Mesendoderm (in vitro differentiated cells): ENCODE results near the gene HAPLN1. TPM values are rescaled to one million over a fixed set of nuclear protein-coding genes. Genes with fewer than 3 reads are reported as not detected.

ENCODE experiments used
- DNase-seq: peaks from one replicate; pipeline ENCODE4 v3.0.0; 2013
- H2AK5ac ChIP-seq: 2 replicates; pipeline ENCODE4 v1.6.1; 2013; ENCODE audit warnings: low read length, inconsistent platforms
- H2BK120ac ChIP-seq: 2 replicates; pipeline ENCODE4 v1.6.1; 2013; ENCODE audit warnings: low read depth, mild to moderate bottlenecking, low read length, moderate library complexity, mixed read lengths
- H2BK15ac ChIP-seq: replicated peaks from 2 replicates; pipeline ENCODE4 v1.6.1; 2013; ENCODE audit warnings: low read depth, mild to moderate bottlenecking, moderate library complexity
- H2BK5ac ChIP-seq: 2 replicates; pipeline ENCODE4 v1.6.1; 2013; ENCODE audit warnings: low read length, inconsistent platforms
- H3K18ac ChIP-seq: 2 replicates; pipeline ENCODE4 v1.6.1; 2013; ENCODE audit warnings: mild to moderate bottlenecking, low read length, mixed read lengths
- H3K23ac ChIP-seq: one replicate; pipeline ENCODE4 v1.6.1; 2013; ENCODE audit warnings: low read length
- H3K27ac ChIP-seq: 2 replicates; pipeline ENCODE4 v1.5.1; 2013; ENCODE audit warnings: low read depth, mild to moderate bottlenecking, inconsistent platforms, low read length, moderate library complexity
- H3K27me3 ChIP-seq: 2 replicates; pipeline ENCODE4 v1.6.1; 2013; ENCODE audit warnings: low read length, control low read depth, mild to moderate bottlenecking, inconsistent platforms; ENCODE audit not compliant: insufficient read depth, poor library complexity
- H3K36me3 ChIP-seq: 2 replicates; pipeline ENCODE4 v1.6.1; 2013; ENCODE audit warnings: low read length, inconsistent platforms; ENCODE audit not compliant: control insufficient read depth, insufficient read depth
- H3K4ac ChIP-seq: one replicate; pipeline ENCODE4 v1.6.1; 2013; ENCODE audit warnings: low read depth, mild to moderate bottlenecking, low read length, moderate library complexity
- H3K4me1 ChIP-seq: 2 replicates; pipeline ENCODE4 v1.6.1; 2013; ENCODE audit warnings: low read depth, low read length, inconsistent platforms; ENCODE audit not compliant: control insufficient read depth
- H3K4me2 ChIP-seq: 2 replicates; pipeline ENCODE4 v1.6.1; 2013; ENCODE audit warnings: low read length
- H3K4me3 ChIP-seq: 2 replicates; pipeline ENCODE4 v1.5.1; 2013; ENCODE audit warnings: mild to moderate bottlenecking, low read length
- H3K56ac ChIP-seq: one replicate; pipeline ENCODE4 v1.6.1; 2013; ENCODE audit warnings: low read length
- H3K79me1 ChIP-seq: 2 replicates; pipeline ENCODE4 v1.6.1; 2013; ENCODE audit warnings: low read length, inconsistent platforms
- H3K79me2 ChIP-seq: 2 replicates; pipeline ENCODE4 v1.6.1; 2013; ENCODE audit warnings: mild to moderate bottlenecking, low read length; ENCODE audit not compliant: control insufficient read depth, insufficient read depth
- H3K9ac ChIP-seq: 2 replicates; pipeline ENCODE4 v1.6.1; 2013; ENCODE audit warnings: low read length, inconsistent platforms
- H4K5ac ChIP-seq: one replicate; pipeline ENCODE4 v1.6.1; 2013; ENCODE audit warnings: low read length
- H4K8ac ChIP-seq: one replicate; pipeline ENCODE4 v1.6.1; 2013; ENCODE audit warnings: low read depth, mild to moderate bottlenecking, control low read depth, low read length, moderate library complexity
- WGBS: extraction: QIAGEN DNeasy Blood & Tissue Kit; methylation state at CpG from one replicate; pipeline ENCODE4 v1.1.7; 2013; ENCODE audit warnings: low lambda C conversion rate, missing lambda C conversion rate; ENCODE audit not compliant: insufficient coverage; ENCODE audit errors: extremely low coverage; 5-methylcytosine and 5-hydroxymethylcytosine counted together
- polyA plus RNA-seq, 2 experiments: library from polyadenylated mRNA; stranded (reverse); fragments of 200-250 nt; gene quantifications; one replicate each; pipeline ENCODE4 v1.2.3, GENCODE V29; 2013

HAPLN1 gene
- polyA plus RNA-seq (2013, experiment 1 of 2) = 1.9 TPM
- 2.0 TPM for polyA plus RNA-seq (2013, experiment 2 of 2)

DNA sequence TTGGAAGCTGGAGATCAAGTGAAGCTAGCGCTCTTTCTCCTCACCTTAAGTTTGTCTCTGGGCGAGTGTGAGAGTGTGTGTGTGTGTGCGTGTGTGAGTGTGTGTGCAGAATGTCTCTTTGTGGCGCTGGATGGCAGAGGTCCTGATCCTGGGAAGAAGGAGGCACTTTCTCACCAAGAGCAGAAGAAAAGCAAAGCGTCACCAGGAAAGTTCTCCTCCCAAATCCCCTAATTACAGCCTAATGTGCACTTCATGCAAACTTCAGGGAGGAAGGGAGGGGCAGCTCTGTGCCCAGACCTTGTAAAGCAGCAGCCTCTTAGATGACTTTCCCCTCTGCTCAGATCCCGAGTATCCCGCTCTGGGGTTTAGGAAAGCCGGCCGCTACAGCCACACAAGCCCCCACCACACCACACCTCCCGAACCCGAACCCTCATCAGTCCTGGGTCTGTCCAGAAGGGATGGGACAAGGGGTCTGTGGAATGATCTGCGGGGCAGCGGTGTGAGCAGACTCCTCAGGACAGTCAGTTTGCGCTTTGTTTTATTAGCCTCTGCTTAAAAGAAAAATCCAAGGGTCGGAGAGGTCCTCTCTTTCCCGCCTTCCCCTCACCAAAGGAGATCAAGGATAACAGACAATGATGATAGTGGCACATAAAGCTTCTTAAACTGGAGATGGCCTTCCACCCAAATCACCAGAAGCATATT lies at the start of gene HAPLN1:
Gene HAPLN1, minus strand, starts transcription at position 20 of the 702 bp plus-strand sequence. CDS start 47,332 bp downstream, outside the sequence.
- peak within 1 kb of the TSS; percentile 55 for H2BK5ac ChIP-seq
- peak within 1 kb of the TSS; percentile 52 for H3K4me3 ChIP-seq
- H3K4ac ChIP-seq = peak within 1 kb of the TSS; percentile 84
- peak within 1 kb of the TSS; percentile 75 for H2BK120ac ChIP-seq
- peak within 1 kb of the TSS; percentile 70 for H3K4me2 ChIP-seq
- H4K8ac ChIP-seq = peak within 1 kb of the TSS; percentile 91
- H3K27me3 ChIP-seq = no peaks in the 10 kb centered on the region
- H3K79me1 ChIP-seq = no peaks in the 10 kb centered on the region
- H3K4me1 ChIP-seq = no peaks in the 10 kb centered on the region
- no peaks in the 10 kb centered on the region for H3K79me2 ChIP-seq
- H2BK15ac ChIP-seq = no peak within 1 kb of the TSS
- H3K9ac ChIP-seq = peak within 1 kb of the TSS; percentile 84
- H3K23ac ChIP-seq = no peak within 1 kb of the TSS
- H4K5ac ChIP-seq = no peak within 1 kb of the TSS
- H3K56ac ChIP-seq = peak within 1 kb of the TSS; percentile 93
- no CpG with 5 or more reads among the region's 16 CpGs for WGBS
- no peaks in the 10 kb centered on the region for H3K36me3 ChIP-seq
- DNase-seq = peak; percentile 88
- peak within 1 kb of the TSS; percentile 98 for H3K18ac ChIP-seq
- peak within 1 kb of the TSS; percentile 66 for H3K27ac ChIP-seq
- no peak within 1 kb of the TSS for H2AK5ac ChIP-seq

DNA sequence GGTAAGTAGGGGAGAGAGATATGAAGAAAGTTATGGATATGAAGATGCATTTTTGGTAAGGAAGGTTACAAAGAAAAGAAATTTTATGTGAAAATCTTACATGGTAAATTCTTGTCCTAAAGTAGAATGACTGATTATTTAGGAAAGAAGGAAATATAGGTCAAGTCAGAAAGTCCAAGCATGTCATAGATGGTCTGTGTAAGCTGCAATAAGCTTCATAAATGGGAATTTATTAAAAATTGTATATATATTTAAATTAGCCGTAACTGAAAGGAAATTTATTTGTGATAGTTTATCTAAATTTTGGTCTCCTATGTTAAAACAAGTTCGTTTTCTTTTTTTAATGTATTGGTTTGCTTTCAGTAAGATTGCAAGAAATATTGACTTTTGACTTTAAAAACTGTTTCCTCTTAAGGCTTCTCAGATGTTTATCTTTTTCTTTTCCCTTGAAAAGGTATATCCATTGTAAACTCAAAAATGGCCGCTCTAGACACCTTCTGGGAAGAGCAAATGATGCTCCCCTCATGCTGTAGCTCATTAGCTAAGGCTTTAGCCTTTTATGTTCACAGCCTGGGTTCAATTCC lies 46.8 kb upstream of the HAPLN1 start:
- WGBS = 100% methylated on average over 1 of the region's 3 CpGs
- H3K23ac ChIP-seq = no peak overlapping the region
- DNase-seq = peak; percentile 37
- no peaks in the 10 kb centered on the region for H3K79me1 ChIP-seq
- no peak overlapping the region for H3K4me2 ChIP-seq
- H2BK120ac ChIP-seq = no peak overlapping the region
- H4K8ac ChIP-seq = no peak overlapping the region
- H3K27me3 ChIP-seq = no peaks in the 10 kb centered on the region
- no peaks in the 10 kb centered on the region for H3K79me2 ChIP-seq
- no peak overlapping the region for H3K9ac ChIP-seq
- H3K36me3 ChIP-seq = no peaks in the 10 kb centered on the region
- H3K4me1 ChIP-seq = no peaks in the 10 kb centered on the region
- no peak overlapping the region for H2BK15ac ChIP-seq
- H3K27ac ChIP-seq = no peak overlapping the region
- no peak overlapping the region for H2BK5ac ChIP-seq
- H4K5ac ChIP-seq = no peak overlapping the region
- no peak overlapping the region for H3K18ac ChIP-seq
- H3K56ac ChIP-seq = no peak overlapping the region
- H2AK5ac ChIP-seq = no peak overlapping the region
- no peak overlapping the region for H3K4me3 ChIP-seq
- H3K4ac ChIP-seq = no peak overlapping the region

DNA sequence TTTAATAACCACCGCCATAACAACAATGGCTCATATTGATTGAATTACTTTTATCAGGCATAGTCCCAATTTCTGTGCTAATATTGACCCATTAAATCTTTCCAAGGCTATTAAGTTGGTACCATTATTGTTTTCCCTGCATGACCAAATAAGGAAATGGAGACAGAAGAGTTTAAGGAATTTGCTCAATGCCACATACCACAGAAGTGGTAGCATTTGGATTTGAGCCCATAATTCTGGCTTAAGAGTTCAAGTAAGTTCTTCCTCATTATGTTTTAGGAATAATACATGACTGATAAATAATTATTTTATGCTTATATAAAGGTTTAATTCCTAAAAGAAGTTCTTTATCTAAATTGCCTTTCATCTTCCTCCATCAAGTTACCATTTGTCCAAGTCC lies 43.4 kb upstream of the HAPLN1 start:
- Histone ChIP-seq H3K4ac (no peak overlapping the region), H3K56ac (no peak overlapping the region), H2BK5ac (no peak overlapping the region), H3K79me1 (no peaks in the 10 kb centered on the region), H3K4me1 (no peaks in the 10 kb centered on the region), H4K8ac (no peak overlapping the region), H3K9ac (no peak overlapping the region), H2BK15ac (no peak overlapping the region), H3K36me3 (no peaks in the 10 kb centered on the region), H3K4me3 (no peak overlapping the region), H3K23ac (no peak overlapping the region), H3K18ac (no peak overlapping the region), H2AK5ac (no peak overlapping the region), H3K4me2 (no peak overlapping the region), H2BK120ac (no peak overlapping the region), H4K5ac (no peak overlapping the region), H3K79me2 (no peaks in the 10 kb centered on the region), H3K27me3 (no peaks in the 10 kb centered on the region), H3K27ac (no peak overlapping the region)
- WGBS = no CpG with 5 or more reads among the region's 1 CpG
- no peak for DNase-seq

DNA sequence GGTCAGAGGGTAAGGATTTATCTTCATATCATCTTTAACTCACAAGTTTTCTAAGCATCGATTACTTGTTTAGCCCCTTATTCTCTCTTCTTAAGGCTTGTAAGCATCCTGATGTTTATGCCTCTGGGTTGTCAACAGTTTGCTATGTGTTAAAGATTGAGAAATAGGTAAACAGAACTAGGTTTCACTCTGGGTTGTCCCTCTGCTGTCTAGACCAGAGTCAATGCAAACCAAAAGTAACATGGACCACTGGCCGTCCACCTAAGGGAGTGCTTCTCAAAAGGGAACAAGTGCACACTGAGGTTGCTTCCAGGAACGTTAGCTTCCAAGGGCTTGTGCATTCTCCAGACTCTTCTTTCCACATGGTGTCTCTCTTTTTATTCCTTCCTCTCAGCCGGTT lies 39.9 kb upstream of the HAPLN1 start:
- H2BK120ac ChIP-seq = no peak overlapping the region
- no CpG with 5 or more reads among the region's 4 CpGs for WGBS
- H3K56ac ChIP-seq = no peak overlapping the region
- no peaks in the 10 kb centered on the region for H3K36me3 ChIP-seq
- no peaks in the 10 kb centered on the region for H3K79me2 ChIP-seq
- H2BK15ac ChIP-seq = no peak overlapping the region
- H3K9ac ChIP-seq = no peak overlapping the region
- H3K27ac ChIP-seq = no peak overlapping the region
- DNase-seq = no peak
- H4K8ac ChIP-seq = no peak overlapping the region
- H3K4me1 ChIP-seq = no peaks in the 10 kb centered on the region
- no peak overlapping the region for H3K23ac ChIP-seq
- no peaks in the 10 kb centered on the region for H3K79me1 ChIP-seq
- no peaks in the 10 kb centered on the region for H3K27me3 ChIP-seq
- no peak overlapping the region for H2BK5ac ChIP-seq
- H4K5ac ChIP-seq = no peak overlapping the region
- H3K4me3 ChIP-seq = no peak overlapping the region
- H3K4me2 ChIP-seq = no peak overlapping the region
- no peak overlapping the region for H3K18ac ChIP-seq
- no peak overlapping the region for H2AK5ac ChIP-seq
- H3K4ac ChIP-seq = no peak overlapping the region

DNA sequence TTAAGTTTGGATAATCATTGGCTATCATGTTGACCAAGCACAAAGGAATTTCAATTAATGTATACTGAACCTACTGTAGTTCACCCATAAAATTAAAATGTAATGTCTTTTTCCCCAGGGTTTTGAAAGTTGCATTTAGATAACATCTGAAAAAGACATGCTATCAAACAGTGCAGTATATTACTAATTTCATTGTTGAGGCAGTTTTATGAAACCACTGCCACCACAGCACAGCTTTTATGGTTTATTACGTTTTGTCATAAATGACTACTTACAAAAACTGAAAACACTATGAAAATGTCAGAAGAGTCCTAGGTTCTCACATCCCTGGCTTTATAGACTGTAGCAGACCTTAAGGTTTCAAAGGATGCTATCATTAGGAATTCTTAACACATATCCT lies 32.0 kb upstream of the HAPLN1 start:
- H4K5ac ChIP-seq = no peak overlapping the region
- no peak overlapping the region for H3K4ac ChIP-seq
- H4K8ac ChIP-seq = no peak overlapping the region
- no peak overlapping the region for H3K23ac ChIP-seq
- H3K9ac ChIP-seq = no peak overlapping the region
- H3K56ac ChIP-seq = no peak overlapping the region
- no peak overlapping the region for H2BK15ac ChIP-seq
- DNase-seq = no peak
- H3K18ac ChIP-seq = no peak overlapping the region
- no peaks in the 10 kb centered on the region for H3K27me3 ChIP-seq
- H3K79me2 ChIP-seq = no peaks in the 10 kb centered on the region
- no peak overlapping the region for H3K27ac ChIP-seq
- no peaks in the 10 kb centered on the region for H3K36me3 ChIP-seq
- no peak overlapping the region for H3K4me2 ChIP-seq
- no CpG with 5 or more reads among the region's 1 CpG for WGBS
- no peaks in the 10 kb centered on the region for H3K4me1 ChIP-seq
- no peaks in the 10 kb centered on the region for H3K79me1 ChIP-seq
- no peak overlapping the region for H2AK5ac ChIP-seq
- no peak overlapping the region for H3K4me3 ChIP-seq
- H2BK5ac ChIP-seq = no peak overlapping the region
- H2BK120ac ChIP-seq = no peak overlapping the region
